ENCODE measurements around the gene FRMD4A. TPM values are rescaled to one million over a fixed set of nuclear protein-coding genes. Genes with fewer than 3 reads are reported as not detected.
A peak's percentile ranks its signal among the peaks of the same experiment; 100 is the strongest.

The FRMD4A gene
- total and polyA plus RNA-seq, 2 of the 4 experiments (the other 2 are of a cell fraction): 30.3 to 68.8 TPM

DNA sequence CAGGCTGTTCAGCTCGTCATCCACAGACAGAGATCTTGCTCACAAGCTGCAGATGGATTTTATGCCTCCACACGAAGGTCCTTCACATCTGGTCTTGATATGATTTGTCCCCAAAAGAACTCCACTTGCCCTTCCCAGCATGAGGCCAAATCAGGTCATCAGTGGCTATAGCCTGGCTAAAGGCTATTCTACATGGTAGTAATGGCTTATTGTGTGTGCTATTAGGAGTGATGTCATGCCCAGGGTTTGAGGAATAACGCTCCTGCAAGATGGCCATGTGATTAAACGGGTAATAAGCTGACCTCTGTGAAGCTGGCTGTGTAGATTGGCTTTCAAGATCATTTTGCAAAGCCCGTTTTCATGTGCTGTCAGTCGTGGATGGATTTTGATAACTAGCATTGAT, 313.8 kb downstream of the FRMD4A start:
- Histone ChIP-seq H4K8ac (ENCODE audit: low read depth in 2 of 2, low read length in 2 of 2) (no peak overlapping the region), H3K4me3 (ENCODE audit: insufficient read depth, low read depth, low read length) (no peak overlapping the region), H3K4me2 (ENCODE audit: low read depth, low read length) (no peak overlapping the region), H2AK5ac (ENCODE audit: low read depth, low read length) (no peak overlapping the region), H3K4me1 (ENCODE audit: control insufficient read depth, insufficient read depth, low read length) (no peaks in the 10 kb centered on the region; the same call in 1 of the 2 replicates), H3K27ac (ENCODE audit: insufficient read depth, low read length) (no peak overlapping the region), H3K9me3 (ENCODE audit: control insufficient read depth, insufficient read depth, low read length) (no peaks in the 10 kb centered on the region), H3K9me1 (ENCODE audit: insufficient read depth, low read length) (peaks cover 15% of the 10 kb centered on the region; the same call in 1 of the 2 replicates), H2BK15ac (ENCODE audit: low read depth, low read length) (no peak overlapping the region), H2AFZ (replicated peaks; ENCODE audit: low read length, poor library complexity) (no peak overlapping the region), H3K9ac (ENCODE audit: low read depth, low read length) (no peak overlapping the region), H4K20me1 (ENCODE audit: insufficient read depth, low read length) (no peaks in the 10 kb centered on the region), H3K18ac (ENCODE audit: low read depth, low read length) (no peak overlapping the region), H2BK120ac (ENCODE audit: low read depth, low read length) (no peak overlapping the region), H3K23ac (ENCODE audit: low read depth, low read length) (no peak overlapping the region), H3K27me3 (ENCODE audit: control insufficient read depth, insufficient read depth, low read length) (no peaks in the 10 kb centered on the region), H2BK5ac (ENCODE audit: low read depth, low read length, poor library complexity, severe bottlenecking) (no peak overlapping the region), H3K14ac (replicated peaks; ENCODE audit: low read depth, low read length) (no peak overlapping the region), H4K91ac (ENCODE audit: insufficient read depth, low read depth, low read length) (no peak overlapping the region), H4K5ac (ENCODE audit: low read depth, low read length) (no peak overlapping the region), H3K79me1 (ENCODE audit: low read depth in 1 of 2, low read length in 2 of 2) (no peaks in the 10 kb centered on the region), H3K36me3 (ENCODE audit: control insufficient read depth, insufficient read depth, low read length) (no peaks in the 10 kb centered on the region), H2AK9ac (replicated peaks; ENCODE audit: low read depth, low read length, poor library complexity) (no peak overlapping the region), H3K4ac (ENCODE audit: low read depth, low read length) (0 out of 2 replicates have a peak overlapping the region, but pooled peaks have one; percentile 1), H3K56ac (ENCODE audit: extremely low read depth, insufficient read depth, low read length) (no peak overlapping the region), H2BK20ac (ENCODE audit: low read depth, low read length) (no peak overlapping the region)
- dilution Hi-C loops (cut with HindIII; ENCODE audit: low sequenced_read_pairs, unreplicated experiment): no loop called here
- BruUV-seq (replicated peaks): no TSS peak
- 83% methylated on average over 5 of the region's 6 CpGs; no CpG with 5 or more reads in 1 of the 2 experiments for WGBS, 2 experiments (ENCODE audit: extremely low coverage in 2 of 2, insufficient read length in 1 of 2)
- CTCF ChIA-PET: no interaction called here
- in situ Hi-C loops (cut with MboI; ENCODE audit: low sequenced_read_pairs): no loop called here
- DNase-seq (no peak), ATAC-seq (ENCODE audit: low read depth) (no peak)
- TF ChIP-seq POLR2A (IDR thresholded peaks at IDR 0.05; ENCODE audit: low read depth, low read length) (no peak), MAFK (IDR thresholded peaks at IDR 0.05; ENCODE audit: low read depth, low read length) (no peak), RCOR1 (IDR thresholded peaks at IDR 0.05; ENCODE audit: insufficient replicate concordance, low read length) (no peak), NFE2L2 (IDR thresholded peaks at IDR 0.05; ENCODE audit: low read depth, low read length) (no peak), RAD21 (IDR thresholded peaks at IDR 0.05; ENCODE audit: low read length) (no peak), MAZ (IDR thresholded peaks at IDR 0.05; ENCODE audit: borderline replicate concordance, low read depth, low read length) (no peak), CHD1 (IDR thresholded peaks at IDR 0.05; ENCODE audit: low read depth, low read length) (no peak), FOS (IDR thresholded peaks at IDR 0.05; ENCODE audit: low read depth, low read length) (no peak), BHLHE40 (IDR thresholded peaks at IDR 0.05; ENCODE audit: low read depth, low read length) (no peak)
- TF ChIP-seq, protein P1, sequence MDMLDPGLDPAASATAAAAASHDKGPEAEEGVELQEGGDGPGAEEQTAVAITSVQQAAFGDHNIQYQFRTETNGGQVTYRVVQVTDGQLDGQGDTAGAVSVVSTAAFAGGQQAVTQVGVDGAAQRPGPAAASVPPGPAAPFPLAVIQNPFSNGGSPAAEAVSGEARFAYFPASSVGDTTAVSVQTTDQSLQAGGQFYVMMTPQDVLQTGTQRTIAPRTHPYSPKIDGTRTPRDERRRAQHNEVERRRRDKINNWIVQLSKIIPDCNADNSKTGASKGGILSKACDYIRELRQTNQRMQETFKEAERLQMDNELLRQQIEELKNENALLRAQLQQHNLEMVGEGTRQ (IDR thresholded peaks at IDR 0.05; ENCODE audit: low read depth, low read length): no peak
- TF ChIP-seq, protein P2, sequence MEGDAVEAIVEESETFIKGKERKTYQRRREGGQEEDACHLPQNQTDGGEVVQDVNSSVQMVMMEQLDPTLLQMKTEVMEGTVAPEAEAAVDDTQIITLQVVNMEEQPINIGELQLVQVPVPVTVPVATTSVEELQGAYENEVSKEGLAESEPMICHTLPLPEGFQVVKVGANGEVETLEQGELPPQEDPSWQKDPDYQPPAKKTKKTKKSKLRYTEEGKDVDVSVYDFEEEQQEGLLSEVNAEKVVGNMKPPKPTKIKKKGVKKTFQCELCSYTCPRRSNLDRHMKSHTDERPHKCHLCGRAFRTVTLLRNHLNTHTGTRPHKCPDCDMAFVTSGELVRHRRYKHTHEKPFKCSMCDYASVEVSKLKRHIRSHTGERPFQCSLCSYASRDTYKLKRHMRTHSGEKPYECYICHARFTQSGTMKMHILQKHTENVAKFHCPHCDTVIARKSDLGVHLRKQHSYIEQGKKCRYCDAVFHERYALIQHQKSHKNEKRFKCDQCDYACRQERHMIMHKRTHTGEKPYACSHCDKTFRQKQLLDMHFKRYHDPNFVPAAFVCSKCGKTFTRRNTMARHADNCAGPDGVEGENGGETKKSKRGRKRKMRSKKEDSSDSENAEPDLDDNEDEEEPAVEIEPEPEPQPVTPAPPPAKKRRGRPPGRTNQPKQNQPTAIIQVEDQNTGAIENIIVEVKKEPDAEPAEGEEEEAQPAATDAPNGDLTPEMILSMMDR (conservative IDR thresholded peaks at IDR 0.05; ENCODE audit: low read depth, low read length): no peak
- intact Hi-C loops (cut with micrococcal nuclease): no loop called here
- POLR2A ChIA-PET (ENCODE audit: unreplicated experiment): interaction anchor here (0.5 kb wide), 1 partner anchor 77 kb away, joined by 3 read pairs; no protein-coding TSS in a partner anchor

Data from IMR-90 (cell line).